HepG2 (cell line): ENCODE results near the gene PCGF5. TPM values are rescaled to one million over a fixed set of nuclear protein-coding genes. Genes with fewer than 3 reads are reported as not detected.

Source experiments
- BRF2 ChIP-seq: sonication (generic); formaldehyde crosslinking; IDR thresholded peaks from 2 replicates; pipeline ENCODE4 v1.8.1; 2022; ENCODE audit warnings: mild to moderate bottlenecking, missing genetic modification reagents
- ETV5 ChIP-seq: IDR thresholded peaks from 2 replicates; pipeline ENCODE4 v1.6.1; 2018; ENCODE audit warnings: missing biosample characterization, missing genetic modification reagents, inconsistent platforms, borderline replicate concordance
- KLF11 ChIP-seq: IDR thresholded peaks from 2 replicates; pipeline ENCODE4 v1.6.1; 2016; ENCODE audit warnings: missing compliant biosample characterization
- KLF16 ChIP-seq, 2 experiments: sonication (generic) in 1 of 2; formaldehyde crosslinking in 1 of 2; IDR thresholded peaks; 2 replicates each; pipeline versions ENCODE4 v1.6.1 to v1.8.0; 2016 to 2023; ENCODE audit warnings: missing genetic modification reagents in 2 of 2, missing compliant biosample characterization in 1 of 2
- KMT2B ChIP-seq: IDR thresholded peaks from 2 replicates; pipeline ENCODE4 v1.6.1; 2016; ENCODE audit warnings: missing genetic modification reagents, missing compliant biosample characterization
- LCORL ChIP-seq, 2 experiments: fragments of 450-650 bp in 1 of 2; sonication (generic) in 1 of 2; formaldehyde crosslinking in 1 of 2; IDR thresholded peaks; 2 replicates each; pipeline versions ENCODE4 v1.5.0 to v1.6.1; 2017 to 2020; ENCODE audit warnings: antibody characterized with exemption in 1 of 2, missing genetic modification reagents in 1 of 2
- MLX ChIP-seq: IDR thresholded peaks from 2 replicates; pipeline ENCODE4 v1.6.1; 2016
- NFATC3 ChIP-seq: sonication (generic); formaldehyde crosslinking; IDR thresholded peaks from 2 replicates; pipeline ENCODE4 v1.5.1; 2020; ENCODE audit warnings: mild to moderate bottlenecking, missing genetic modification reagents
- NONO ChIP-seq, 2 experiments: fragments of 450-650 bp in 1 of 2; sonication (generic) in 1 of 2; formaldehyde crosslinking in 1 of 2; IDR thresholded peaks in 1 of 2; conservative IDR thresholded peaks in 1 of 2; 2 replicates each; pipeline versions ENCODE4 v1.6.1 to v1.8.0; 2017 to 2022; ENCODE audit warnings: mild to moderate bottlenecking in 1 of 2, missing genetic modification reagents in 1 of 2, moderate library complexity in 1 of 2
- NR1H2 ChIP-seq: sonication (generic); formaldehyde crosslinking; IDR thresholded peaks from 2 replicates; pipeline ENCODE4 v1.8.1; 2022; ENCODE audit warnings: low read depth, missing genetic modification reagents, borderline replicate concordance
- RBAK ChIP-seq: sonication (generic); formaldehyde crosslinking; IDR thresholded peaks from 2 replicates; pipeline ENCODE4 v1.5.1; 2020; ENCODE audit warnings: mild to moderate bottlenecking, missing genetic modification reagents
- SIN3B ChIP-seq: fragments of 150-350 bp; IDR thresholded peaks from 2 replicates; pipeline ENCODE4 v1.6.1; 2014; ENCODE audit warnings: low read length
- SRSF1 ChIP-seq: fragments of 200-400 bp; formaldehyde crosslinking; optimal IDR thresholded peaks from 2 replicates; pipeline ENCODE3; 2017; ENCODE audit warnings: mild to moderate bottlenecking, low read depth, low read length, moderate library complexity
- THAP7 ChIP-seq: sonication (generic); formaldehyde crosslinking; IDR thresholded peaks from 2 replicates; pipeline ENCODE4 v1.8.1; 2023; ENCODE audit warnings: mild to moderate bottlenecking, missing genetic modification reagents
- ZBTB14 ChIP-seq: sonication (generic); formaldehyde crosslinking; IDR thresholded peaks from 2 replicates; pipeline ENCODE4 v1.4.0; 2020; ENCODE audit warnings: missing genetic modification reagents
- ZMYM3 ChIP-seq: sonication (generic); formaldehyde crosslinking; IDR thresholded peaks from 2 replicates; pipeline ENCODE4 v1.5.1; 2020; ENCODE audit warnings: mild to moderate bottlenecking, missing genetic modification reagents
- ZNF33A ChIP-seq: sonication (generic); formaldehyde crosslinking; IDR thresholded peaks from 2 replicates; pipeline ENCODE4 v1.5.1; 2020; ENCODE audit warnings: missing genetic modification reagents, mild to moderate bottlenecking, moderate library complexity, borderline replicate concordance
- ZNF564 ChIP-seq: sonication (generic); formaldehyde crosslinking; IDR thresholded peaks from 2 replicates; pipeline ENCODE4 v1.8.1; 2023; ENCODE audit warnings: mild to moderate bottlenecking, missing genetic modification reagents
- ZNF598 ChIP-seq: sonication (generic); formaldehyde crosslinking; IDR thresholded peaks from 2 replicates; pipeline ENCODE4 v1.5.1; 2020; ENCODE audit warnings: mild to moderate bottlenecking, missing genetic modification reagents, borderline replicate concordance
- ZNF616 ChIP-seq: sonication (generic); formaldehyde crosslinking; IDR thresholded peaks from 2 replicates; pipeline ENCODE4 v1.5.0; 2020; ENCODE audit warnings: low read depth, mild to moderate bottlenecking, missing genetic modification reagents
- ZNF629 ChIP-seq: sonication (generic); formaldehyde crosslinking; conservative IDR thresholded peaks from 2 replicates; pipeline ENCODE4 v1.5.0; 2020; ENCODE audit warnings: missing genetic modification reagents
- ZNF766 ChIP-seq: sonication (generic); formaldehyde crosslinking; IDR thresholded peaks from 2 replicates; pipeline ENCODE4 v1.5.0; 2020; ENCODE audit warnings: missing genetic modification reagents, borderline replicate concordance
- ZNF770 ChIP-seq: sonication (generic); formaldehyde crosslinking; IDR thresholded peaks from 2 replicates; pipeline ENCODE4 v1.5.0; 2020; ENCODE audit warnings: mild to moderate bottlenecking, missing genetic modification reagents
- ZNF782 ChIP-seq: sonication (generic); formaldehyde crosslinking; IDR thresholded peaks from 2 replicates; pipeline ENCODE4 v1.4.0; 2020; ENCODE audit warnings: missing genetic modification reagents, mild to moderate bottlenecking, borderline replicate concordance
- polyA plus RNA-seq, 8 experiments: library from polyadenylated mRNA; depleted of rRNA in 3 of 8; stranded (reverse) in 7 of 8; unstranded in 1 of 8; fragments of >200 nt; fragmentation: Illumina TruSeq in 4 of 8; extraction: Trizol in 4 of 8; gene quantifications; 2 replicates each; pipeline versions ENCODE4 v1.2.1 to v1.2.3, GENCODE V29; 2011 to 2016; ENCODE audit warnings: low read depth in 4 of 8, missing spikeins in 1 of 8, mixed read lengths in 1 of 8; ENCODE audit not compliant: insufficient read depth in 1 of 8
- total RNA-seq, 5 experiments: library from RNA; depleted of rRNA; stranded (reverse); fragments of >200 nt; fragmentation: Illumina TruSeq; extraction: Trizol; gene quantifications; 2 replicates each; pipeline ENCODE4 v1.2.3, GENCODE V29; 2016; ENCODE audit warnings: low read depth in 1 of 5

The PCGF5 gene
- total and polyA plus RNA-seq, 2 of the 13 experiments (the other 11 are each of a cell fraction or from before 2014, with no cell fraction given), result 61.3 to 138 TPM

- TF ChIP-seq LCORL (IDR thresholded peaks at IDR 0.05) (no peak), LCORL (CRISPR knock-in tag; IDR thresholded peaks at IDR 0.05) (peak; percentile 79), ETV5 (0 out of 2 replicates have a peak, but pooled peaks have one; percentile 9), ZNF766 (CRISPR knock-in tag) (no peak), KLF11 (no peak), ZNF770 (no peak; the same call in 1 of the 2 replicates), ZNF564 (CRISPR knock-in tag) (peak; percentile 49; the same call in 1 of the 2 replicates), ZNF629 (CRISPR knock-in tag) (no peak), SIN3B (no peak), ZBTB14 (CRISPR knock-in tag) (peak; percentile 86), KLF16 (CRISPR knock-in tag; IDR thresholded peaks at IDR 0.05) (no peak; a peak in 2 of 4 replicates), NONO (IDR thresholded peaks at IDR 0.05) (no peak), NONO (CRISPR knock-in tag; conservative IDR thresholded peaks at IDR 0.05) (peak; percentile 78), RBAK (no peak), NR1H2 (CRISPR knock-in tag) (no peak), ZMYM3 (no peak), ZNF616 (CRISPR knock-in tag) (no peak), BRF2 (CRISPR knock-in tag) (0 out of 2 replicates have a peak, but pooled peaks have one; percentile 55), ZNF33A (no peak), ZNF782 (CRISPR knock-in tag) (no peak), ZNF598 (CRISPR knock-in tag) (no peak), NFATC3 (no peak; the same call in 1 of the 2 replicates), KMT2B (CRISPR knock-in tag) (peak; percentile 49; the same call in 1 of the 2 replicates), MLX (CRISPR knock-in tag) (no peak; the same call in 1 of the 2 replicates), THAP7 (CRISPR knock-in tag) (peak; percentile 35; the same call in 1 of the 2 replicates), SRSF1 (no peak)
Observed at GRCh38 chr10:91220194-91220953, at the start of gene PCGF5 (continued).
